ENCODE results near the gene PRKACG.

DNA sequence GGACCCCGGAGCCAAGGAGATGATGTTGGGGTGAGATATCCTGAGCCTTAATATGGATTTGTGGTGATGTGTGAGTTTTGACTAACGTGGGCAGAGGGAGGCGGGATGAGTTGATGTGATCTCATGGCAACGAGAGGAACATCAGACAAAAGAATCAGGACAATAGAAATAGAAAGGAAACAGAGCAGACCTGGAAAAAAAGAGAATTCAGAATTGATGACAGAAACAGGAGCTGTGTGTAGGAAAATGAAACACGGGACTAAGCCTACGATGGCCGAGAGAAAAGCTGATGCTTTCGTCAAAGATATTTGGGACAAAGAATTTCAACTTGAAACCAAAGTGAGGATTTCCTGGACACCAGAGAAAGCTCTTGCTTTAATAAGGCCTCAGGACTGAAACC lies 10.9 kb downstream of the PRKACG start:
- TF ChIP-seq, protein P1, sequence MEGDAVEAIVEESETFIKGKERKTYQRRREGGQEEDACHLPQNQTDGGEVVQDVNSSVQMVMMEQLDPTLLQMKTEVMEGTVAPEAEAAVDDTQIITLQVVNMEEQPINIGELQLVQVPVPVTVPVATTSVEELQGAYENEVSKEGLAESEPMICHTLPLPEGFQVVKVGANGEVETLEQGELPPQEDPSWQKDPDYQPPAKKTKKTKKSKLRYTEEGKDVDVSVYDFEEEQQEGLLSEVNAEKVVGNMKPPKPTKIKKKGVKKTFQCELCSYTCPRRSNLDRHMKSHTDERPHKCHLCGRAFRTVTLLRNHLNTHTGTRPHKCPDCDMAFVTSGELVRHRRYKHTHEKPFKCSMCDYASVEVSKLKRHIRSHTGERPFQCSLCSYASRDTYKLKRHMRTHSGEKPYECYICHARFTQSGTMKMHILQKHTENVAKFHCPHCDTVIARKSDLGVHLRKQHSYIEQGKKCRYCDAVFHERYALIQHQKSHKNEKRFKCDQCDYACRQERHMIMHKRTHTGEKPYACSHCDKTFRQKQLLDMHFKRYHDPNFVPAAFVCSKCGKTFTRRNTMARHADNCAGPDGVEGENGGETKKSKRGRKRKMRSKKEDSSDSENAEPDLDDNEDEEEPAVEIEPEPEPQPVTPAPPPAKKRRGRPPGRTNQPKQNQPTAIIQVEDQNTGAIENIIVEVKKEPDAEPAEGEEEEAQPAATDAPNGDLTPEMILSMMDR (IDR thresholded peaks at IDR 0.05; ENCODE audit: insufficient read depth, low read depth, low read length) = no peak
- no peak for TF ChIP-seq EZH2 (IDR thresholded peaks at IDR 0.05; ENCODE audit: insufficient read depth, low read length)
